Measurements from ENCODE around the gene CPEB4. TPM values are rescaled to one million over a fixed set of nuclear protein-coding genes. Genes with fewer than 3 reads are reported as not detected.

Gene CPEB4
- total RNA-seq: 10 to 100 TPM; 11.4 to 11.9 TPM

DNA sequence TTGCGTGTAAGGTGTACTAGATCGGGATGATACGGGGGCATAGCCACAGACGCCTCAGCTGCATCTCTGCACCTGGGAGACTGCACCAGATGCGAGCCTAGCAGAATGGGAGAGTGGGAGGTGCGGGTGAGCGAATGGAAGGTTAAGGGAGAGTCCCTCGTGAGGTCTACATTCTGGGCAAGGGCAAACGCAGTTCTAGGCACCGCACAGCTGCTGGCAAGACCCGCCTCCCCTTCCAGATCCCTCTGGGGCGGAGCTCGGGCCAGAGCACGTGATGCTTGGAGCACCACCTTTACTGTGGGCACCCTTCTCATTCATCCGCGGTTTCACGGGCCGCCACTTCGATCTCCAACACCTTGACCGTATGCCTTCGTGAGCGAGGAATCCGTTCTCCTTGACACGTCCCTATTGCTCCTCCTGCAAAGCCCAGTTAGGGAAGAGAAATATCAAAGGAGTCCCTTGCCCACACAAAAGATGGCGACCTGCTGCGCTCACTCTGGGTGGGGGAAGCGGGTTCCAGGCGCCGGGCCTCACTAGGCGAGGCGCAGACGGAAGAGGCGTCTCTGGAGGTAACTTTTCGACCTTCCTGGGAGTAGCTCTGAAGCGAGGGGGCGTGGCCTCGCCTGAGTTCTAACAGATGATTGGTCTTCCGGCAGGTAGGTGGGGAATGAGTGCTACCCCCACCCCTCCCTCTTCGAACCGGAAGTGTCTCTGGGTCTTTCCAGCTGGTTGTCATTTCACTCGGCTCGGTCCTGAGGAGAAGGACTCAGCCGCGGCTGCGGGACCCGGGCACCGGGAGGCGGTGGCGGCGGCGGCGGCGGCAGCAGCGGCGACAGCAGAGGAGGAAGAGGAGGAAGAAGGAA lies at the start of gene CPEB4:
CPEB4 (plus strand) TSS at position 740 of the 863 bp plus-strand sequence. CDS start 1,385 bp downstream, outside the sequence.
- H3K4me1 Mint-ChIP-seq (ENCODE audit: low read depth): peaks cover 72% of the 10 kb centered on the region
- intact Hi-C loops (cut with micrococcal nuclease): loop anchor here (1.0 to 5.0 kb wide), 6 partner anchors 30 to 831 kb away; partner anchors contain the start of genes BOD1 and CREBRF
- POLR2A ChIA-PET: interaction anchor here (0.7 to 1.5 kb wide), 3 partner anchors 8 to 272 kb away, joined by 3 to 15 read pairs (median 4); partner anchors contain the start of gene BOD1
- no peaks in the 10 kb centered on the region for H3K27me3 Mint-ChIP-seq
- peaks cover 3% of the 10 kb centered on the region for H3K36me3 Mint-ChIP-seq
- peaks cover 5% of the 10 kb centered on the region for H3K9me3 Mint-ChIP-seq
- H3K4me3 Mint-ChIP-seq: peak within 1 kb of the TSS; percentile 97
- CTCF ChIA-PET: interaction anchor here (0.9 to 1.8 kb wide), 5 partner anchors 30 to 272 kb away, joined by 3 to 12 read pairs (median 5); partner anchors contain the start of gene BOD1
- H3K27ac Mint-ChIP-seq: peak within 1 kb of the TSS; percentile 97
- DNase-seq: peak; percentile 98

DNA sequence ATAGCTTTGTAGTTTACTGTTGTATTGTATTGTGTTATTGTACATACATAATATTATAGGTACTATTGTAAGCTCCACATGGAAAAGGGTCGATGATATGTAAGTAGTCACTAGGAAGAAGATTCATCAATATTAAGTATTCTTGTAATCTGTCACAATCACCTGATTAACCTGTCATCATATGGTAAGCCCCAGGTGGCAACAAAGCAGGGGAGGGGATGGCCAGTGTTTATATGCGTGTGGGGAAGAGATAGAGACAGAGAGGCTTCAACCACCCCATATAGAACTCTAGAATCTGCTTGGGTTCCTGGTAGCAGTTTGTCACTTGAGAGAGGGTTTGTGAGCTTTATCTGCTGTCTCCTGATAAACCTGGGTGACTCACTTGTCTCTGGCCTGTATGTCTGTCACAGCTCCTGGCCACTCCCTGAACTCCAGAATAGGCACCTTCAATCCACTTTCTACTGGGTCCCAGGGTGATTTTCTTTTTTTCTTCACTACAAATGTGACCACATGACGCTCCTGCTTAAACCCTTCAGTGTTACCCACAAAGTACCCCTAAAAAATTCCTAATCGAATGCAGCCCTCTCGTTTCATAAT lies 48.9 kb upstream of the CPEB4 start:
- no peak overlapping the region for H3K27ac Mint-ChIP-seq
- intact Hi-C loops (cut with micrococcal nuclease): no loop called here
- no peaks in the 10 kb centered on the region for H3K27me3 Mint-ChIP-seq
- ChIA-PET POLR2A (no interaction called here), CTCF (no interaction called here)
- no peaks in the 10 kb centered on the region for H3K4me1 Mint-ChIP-seq (ENCODE audit: low read depth)
- H3K4me3 Mint-ChIP-seq: no peak overlapping the region
- H3K36me3 Mint-ChIP-seq: no peaks in the 10 kb centered on the region
- H3K9me3 Mint-ChIP-seq: no peaks in the 10 kb centered on the region
- DNase-seq: no peak

DNA sequence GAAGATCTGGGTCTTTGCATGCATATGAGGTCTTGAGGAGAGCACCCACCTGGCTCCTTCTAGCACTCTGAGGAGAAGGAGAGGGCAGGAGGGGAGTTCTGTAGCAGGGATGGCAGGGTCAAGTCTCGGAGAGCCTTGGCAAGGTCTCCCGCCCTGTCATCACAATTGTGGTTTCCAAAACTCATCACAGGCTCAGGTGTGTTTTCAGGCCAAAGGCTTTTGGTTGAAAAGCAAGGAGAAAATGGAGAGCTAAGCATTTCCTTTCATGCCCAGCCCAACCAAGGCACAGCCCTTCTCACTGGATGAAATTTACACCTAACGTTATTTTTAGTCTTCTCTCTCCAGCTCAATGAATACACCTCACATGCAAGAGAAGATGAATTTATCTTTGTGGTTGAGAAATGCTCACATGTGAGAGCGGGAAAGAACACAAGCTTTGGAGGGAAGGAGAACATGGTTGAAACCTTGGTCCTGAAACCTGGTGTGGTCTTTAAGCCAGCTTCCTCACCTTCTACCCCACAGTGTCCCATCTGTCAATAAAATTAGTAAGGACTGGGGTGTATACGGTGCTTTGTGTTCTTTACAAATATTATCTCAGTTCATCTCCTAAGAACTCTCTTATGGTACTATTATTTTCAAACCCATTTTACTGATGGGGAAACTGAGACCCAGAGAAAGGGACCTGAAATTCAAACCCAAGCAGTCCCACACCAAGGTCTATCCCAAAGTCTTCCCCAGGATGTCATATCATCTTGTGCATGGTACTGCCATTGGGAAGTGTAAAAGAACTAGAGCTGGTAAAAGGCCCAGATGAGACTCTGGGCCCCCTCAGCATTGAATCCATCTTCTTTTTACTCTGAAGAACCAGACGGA lies 47.8 kb upstream of the CPEB4 start:
- intact Hi-C loops (cut with micrococcal nuclease): no loop called here
- Mint-ChIP-seq H3K27ac (no peak overlapping the region), H3K36me3 (no peaks in the 10 kb centered on the region), H3K4me1 (ENCODE audit: low read depth) (no peaks in the 10 kb centered on the region), H3K27me3 (no peaks in the 10 kb centered on the region), H3K9me3 (no peaks in the 10 kb centered on the region), H3K4me3 (no peak overlapping the region)
- ChIA-PET CTCF (no interaction called here), POLR2A (no interaction called here)
- no peak for DNase-seq

DNA sequence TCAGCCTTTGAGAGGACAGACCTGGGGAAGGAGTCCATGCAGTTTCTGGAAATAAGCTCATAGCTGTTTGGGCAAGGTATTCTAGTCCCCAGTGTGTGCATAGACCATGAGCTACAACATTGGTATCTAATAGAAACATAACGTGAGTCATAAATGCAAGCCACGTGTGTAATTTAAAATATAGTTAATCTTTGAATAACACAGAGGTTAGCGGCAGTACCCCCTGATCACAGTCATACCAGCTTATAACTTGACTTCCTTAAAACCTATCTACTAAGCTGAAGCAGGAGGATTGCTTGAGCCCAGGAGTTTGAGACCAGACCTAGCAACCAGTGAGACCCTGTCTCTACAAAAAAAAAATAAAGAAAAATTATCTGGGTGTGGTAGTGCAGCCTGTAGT lies 46.4 kb upstream of the CPEB4 start:
- POLR2A ChIA-PET: no interaction called here
- H3K27ac Mint-ChIP-seq: no peak overlapping the region
- CTCF ChIA-PET: no interaction called here
- H3K36me3 Mint-ChIP-seq: no peaks in the 10 kb centered on the region
- no peaks in the 10 kb centered on the region for H3K27me3 Mint-ChIP-seq
- H3K4me1 Mint-ChIP-seq (ENCODE audit: low read depth): no peaks in the 10 kb centered on the region
- no peak for DNase-seq
- H3K4me3 Mint-ChIP-seq: no peak overlapping the region
- no peaks in the 10 kb centered on the region for H3K9me3 Mint-ChIP-seq
- intact Hi-C loops (cut with micrococcal nuclease): no loop called here

DNA sequence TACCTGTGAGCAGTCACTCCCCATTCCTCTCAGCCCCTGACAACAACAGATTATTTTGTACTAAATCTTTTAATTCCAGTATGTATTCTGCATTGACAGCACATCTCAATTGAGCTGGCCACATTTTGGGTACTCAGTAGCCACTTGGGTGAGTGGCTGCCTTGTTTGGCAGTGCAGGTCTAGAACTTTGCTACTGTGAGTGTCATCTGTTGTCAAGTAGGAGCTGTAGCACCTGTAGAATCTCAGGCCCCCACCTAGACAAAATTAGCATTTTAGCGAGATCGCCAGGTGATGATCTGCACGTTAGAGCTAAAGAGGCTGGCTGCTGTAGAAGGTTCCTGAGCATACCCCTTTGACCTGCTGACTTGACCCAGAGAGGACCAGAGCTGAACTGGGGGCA lies 44.4 kb upstream of the CPEB4 start:
- peaks cover 2% of the 10 kb centered on the region for H3K36me3 Mint-ChIP-seq
- H3K27ac Mint-ChIP-seq: no peak overlapping the region
- intact Hi-C loops (cut with micrococcal nuclease): no loop called here
- no peaks in the 10 kb centered on the region for H3K27me3 Mint-ChIP-seq
- POLR2A ChIA-PET: no interaction called here
- no peaks in the 10 kb centered on the region for H3K4me1 Mint-ChIP-seq (ENCODE audit: low read depth)
- no peak for DNase-seq
- CTCF ChIA-PET: no interaction called here
- H3K9me3 Mint-ChIP-seq: peaks cover 15% of the 10 kb centered on the region
- H3K4me3 Mint-ChIP-seq: no peak overlapping the region

DNA sequence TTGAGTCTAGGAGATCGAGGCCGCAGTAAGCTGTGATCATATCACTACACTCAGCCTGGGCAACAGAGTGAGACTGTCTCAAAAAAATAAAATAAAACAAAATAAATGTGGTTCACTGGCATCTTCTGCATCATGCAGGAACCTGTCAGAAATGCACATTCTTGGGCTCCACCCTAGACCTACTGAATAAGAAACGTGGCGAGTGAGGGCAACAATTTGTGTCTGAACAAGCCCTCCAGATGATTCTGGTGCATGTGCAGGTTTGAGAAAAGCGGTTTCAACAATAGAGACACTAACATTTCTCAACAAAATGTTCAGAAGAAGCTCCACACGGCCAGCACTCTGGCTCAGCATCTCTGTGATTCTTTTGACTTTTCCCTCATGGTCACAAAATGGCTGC lies 42.8 kb upstream of the CPEB4 start:
- peaks cover 5% of the 10 kb centered on the region for H3K36me3 Mint-ChIP-seq
- no peak for DNase-seq
- intact Hi-C loops (cut with micrococcal nuclease): no loop called here
- ChIA-PET POLR2A (no interaction called here), CTCF (no interaction called here)
- H3K27ac Mint-ChIP-seq: no peak overlapping the region
- H3K27me3 Mint-ChIP-seq: no peaks in the 10 kb centered on the region
- no peaks in the 10 kb centered on the region for H3K4me1 Mint-ChIP-seq (ENCODE audit: low read depth)
- no peak overlapping the region for H3K4me3 Mint-ChIP-seq
- peaks cover 19% of the 10 kb centered on the region for H3K9me3 Mint-ChIP-seq

DNA sequence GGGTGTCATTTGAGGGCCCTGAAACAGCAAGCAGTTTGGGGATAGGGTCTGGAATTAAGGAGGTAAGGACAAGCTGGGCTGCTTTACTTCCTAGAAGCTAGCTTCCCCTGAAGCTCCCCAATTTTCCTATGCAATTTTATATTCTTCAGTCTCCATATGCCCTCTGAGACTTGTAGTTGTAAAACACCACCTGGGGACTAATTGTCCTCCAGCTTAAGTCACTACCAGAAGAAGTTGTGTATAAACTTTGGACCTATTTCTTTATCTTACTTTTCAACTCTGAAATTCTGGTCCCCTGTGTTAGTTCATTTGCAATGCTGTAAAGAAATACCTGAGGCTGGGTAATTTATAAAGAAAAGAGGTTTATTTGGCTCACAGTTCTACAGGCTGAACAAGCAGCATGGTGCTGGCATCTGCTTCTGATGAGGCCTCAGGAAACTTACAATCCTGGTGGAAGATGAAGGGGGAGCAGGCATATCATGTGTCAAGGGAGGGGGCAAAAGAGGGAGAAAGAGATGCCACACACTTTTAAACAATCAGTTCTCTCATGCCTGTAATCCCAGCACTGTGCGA lies 41.1 kb upstream of the CPEB4 start:
- Mint-ChIP-seq H3K36me3 (peaks cover 5% of the 10 kb centered on the region), H3K4me1 (ENCODE audit: low read depth) (no peaks in the 10 kb centered on the region), H3K27ac (no peak overlapping the region), H3K4me3 (no peak overlapping the region), H3K27me3 (no peaks in the 10 kb centered on the region), H3K9me3 (peaks cover 19% of the 10 kb centered on the region)
- POLR2A ChIA-PET: no interaction called here
- intact Hi-C loops (cut with micrococcal nuclease): no loop called here
- no peak for DNase-seq
- CTCF ChIA-PET: interaction anchor here (1.8 kb wide), 1 partner anchor 11 kb away, joined by 5 read pairs; no protein-coding TSS in a partner anchor

DNA sequence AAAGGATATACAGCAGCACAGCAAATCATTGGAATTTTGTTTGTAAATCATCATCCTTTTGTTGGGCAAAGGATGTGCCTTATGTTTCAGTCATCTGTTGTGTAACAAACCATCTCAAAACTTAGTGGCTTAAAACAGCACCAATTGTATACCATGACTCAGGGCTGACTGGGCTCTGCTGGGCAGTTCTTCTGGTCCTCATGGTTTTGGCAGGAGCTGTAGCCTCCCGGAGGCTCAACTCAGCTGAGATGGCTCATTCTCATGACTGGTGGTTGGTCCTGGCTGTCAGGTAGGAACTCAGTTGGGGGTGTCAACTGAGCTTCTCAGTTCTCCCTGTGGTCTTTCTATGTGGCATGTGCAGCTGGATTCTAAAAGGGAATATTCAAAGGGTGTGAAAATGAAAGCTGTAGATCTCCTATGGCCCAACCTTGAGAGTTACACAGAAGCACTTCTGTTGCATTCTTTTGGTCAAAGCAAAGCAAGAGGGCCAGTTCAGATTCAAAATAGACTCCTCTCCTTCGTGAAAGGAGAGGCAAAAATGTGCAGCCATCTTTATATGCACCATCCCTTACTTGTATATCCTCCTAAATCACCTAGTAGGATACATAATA lies 39.1 kb upstream of the CPEB4 start:
- no peak for DNase-seq
- H3K4me3 Mint-ChIP-seq: no peak overlapping the region
- H3K36me3 Mint-ChIP-seq: peaks cover 5% of the 10 kb centered on the region
- ChIA-PET CTCF (no interaction called here), POLR2A (no interaction called here)
- H3K27ac Mint-ChIP-seq: no peak overlapping the region
- no peaks in the 10 kb centered on the region for H3K4me1 Mint-ChIP-seq (ENCODE audit: low read depth)
- intact Hi-C loops (cut with micrococcal nuclease): no loop called here
- H3K27me3 Mint-ChIP-seq: peaks cover 6% of the 10 kb centered on the region
- peaks cover 19% of the 10 kb centered on the region for H3K9me3 Mint-ChIP-seq

DNA sequence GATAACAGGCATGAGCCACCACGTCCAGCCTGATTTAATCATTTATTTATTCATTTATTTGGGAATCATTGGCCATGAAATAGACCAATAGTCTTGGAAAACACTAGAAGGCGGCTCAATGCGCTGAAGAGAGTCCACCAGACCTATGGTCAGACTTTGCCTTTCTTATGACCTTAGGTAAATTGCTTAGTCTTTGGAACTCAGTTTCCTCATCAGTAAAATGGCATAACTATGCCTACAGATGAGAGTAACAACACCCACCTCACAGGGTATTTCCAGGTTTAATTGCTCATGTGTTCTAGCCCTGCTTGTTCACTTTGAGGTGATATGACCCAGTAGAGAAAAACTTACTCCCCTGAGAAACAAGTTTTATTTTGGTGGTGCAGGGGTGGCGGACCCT lies 38.2 kb upstream of the CPEB4 start:
- H3K27me3 Mint-ChIP-seq: peaks cover 6% of the 10 kb centered on the region
- POLR2A ChIA-PET: no interaction called here
- no peak overlapping the region for H3K4me3 Mint-ChIP-seq

DNA sequence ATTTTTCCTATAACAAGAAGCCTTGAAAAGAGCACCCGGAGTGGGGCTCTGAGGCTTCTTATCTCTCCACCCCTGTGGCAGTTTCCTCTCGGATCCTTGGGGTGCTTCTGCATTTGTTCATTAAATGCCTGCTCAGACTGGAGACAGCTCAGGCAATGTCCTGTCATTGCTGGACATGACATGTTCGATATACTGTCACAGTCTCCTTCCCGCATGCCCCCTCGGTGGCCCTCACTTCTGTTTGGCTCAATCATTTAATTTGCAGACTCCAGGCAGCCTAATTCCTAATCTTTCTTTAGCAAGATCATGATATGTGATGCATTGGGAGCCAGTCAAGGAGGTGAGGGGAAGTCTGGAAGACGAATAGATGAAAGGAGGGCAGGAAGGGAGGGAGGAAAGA lies 37.5 kb upstream of the CPEB4 start:
- H3K4me1 Mint-ChIP-seq (ENCODE audit: low read depth): no peaks in the 10 kb centered on the region
- peaks cover 5% of the 10 kb centered on the region for H3K36me3 Mint-ChIP-seq
- intact Hi-C loops (cut with micrococcal nuclease): no loop called here
- POLR2A ChIA-PET: no interaction called here
- no peak overlapping the region for H3K27ac Mint-ChIP-seq
- peaks cover 19% of the 10 kb centered on the region for H3K9me3 Mint-ChIP-seq
- H3K4me3 Mint-ChIP-seq: no peak overlapping the region
- CTCF ChIA-PET: no interaction called here
- H3K27me3 Mint-ChIP-seq: peaks cover 6% of the 10 kb centered on the region
- no peak for DNase-seq

More for the DNA sequence above, 38.2 kb upstream of the CPEB4 start:
- no peak for DNase-seq
- Mint-ChIP-seq H3K36me3 (peaks cover 5% of the 10 kb centered on the region), H3K9me3 (peaks cover 19% of the 10 kb centered on the region), H3K4me1 (ENCODE audit: low read depth) (no peaks in the 10 kb centered on the region), H3K27ac (no peak overlapping the region)
- intact Hi-C loops (cut with micrococcal nuclease): no loop called here
- CTCF ChIA-PET: no interaction called here

DNA sequence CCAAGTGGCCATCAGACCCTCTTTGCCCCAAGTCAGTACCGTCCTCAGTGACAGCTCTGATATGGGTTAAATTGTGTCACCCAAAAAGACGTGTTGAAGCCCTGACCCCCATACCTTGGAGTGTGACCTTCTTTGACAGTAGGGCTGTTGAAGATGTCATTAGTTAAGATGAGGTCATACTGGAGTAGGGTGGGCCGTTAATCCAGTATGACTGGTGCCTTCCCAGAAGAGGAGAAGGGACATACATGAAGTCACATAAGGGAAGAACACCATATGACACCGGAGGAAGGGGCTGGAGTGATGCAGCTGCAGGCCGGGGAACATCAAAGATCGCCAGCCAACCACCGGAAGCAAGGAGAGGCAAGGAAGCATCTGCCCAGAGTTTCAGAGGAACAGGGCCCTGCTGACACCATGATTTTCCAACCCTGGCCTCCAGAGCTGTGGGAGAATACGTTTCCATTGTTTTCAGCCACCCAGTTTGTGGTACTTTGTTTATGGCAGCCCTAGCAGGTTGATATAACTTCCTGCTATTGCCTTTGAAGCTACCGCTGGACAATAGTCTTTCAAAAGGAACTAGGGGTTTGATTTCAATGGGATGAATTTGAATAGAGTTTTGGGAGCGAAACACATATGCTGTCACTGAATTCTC lies 36.4 kb upstream of the CPEB4 start:
- no peak overlapping the region for H3K27ac Mint-ChIP-seq
- peaks cover 5% of the 10 kb centered on the region for H3K36me3 Mint-ChIP-seq
- ChIA-PET CTCF (interaction anchor here (0.5 to 0.7 kb wide), 2 partner anchors 23 to 79 kb away, joined by 3 read pairs; no protein-coding TSS in a partner anchor), POLR2A (no interaction called here)
- DNase-seq: no peak
- peaks cover 6% of the 10 kb centered on the region for H3K27me3 Mint-ChIP-seq
- peaks cover 19% of the 10 kb centered on the region for H3K9me3 Mint-ChIP-seq
- intact Hi-C loops (cut with micrococcal nuclease): no loop called here
- no peak overlapping the region for H3K4me3 Mint-ChIP-seq
- no peaks in the 10 kb centered on the region for H3K4me1 Mint-ChIP-seq (ENCODE audit: low read depth)
